HCT116 (cell line): ENCODE measurements around the gene SHISAL1. TPM values are rescaled to one million over a fixed set of nuclear protein-coding genes. Genes with fewer than 3 reads are reported as not detected.

Source experiments
- ATAC-seq: fragments of 200-7000 bp; cut with Tn5 transposase; 2 replicates; pipeline ENCODE4 v1.9.1; 2020; ENCODE audit warnings: mild to moderate bottlenecking, moderate library complexity
- BruUV-seq: library from RNA; stranded (reverse); fragments of 400-500 nt; replicated peaks from 2 replicates; lab custom pipeline; 2021; lab: Mats Ljungman, UMichigan
- CTCF ChIA-PET: fragments of 300-600 bp; sonication (Branson Sonifier 250); formaldehyde crosslinking; loops from one replicate; lab custom pipeline; 2021; ENCODE audit warnings: antibody characterized with exemption; lab: Charles Lee
- POLR2A ChIA-PET: fragments of 300-600, 350-600 bp; sonication (Branson Sonifier 250); formaldehyde crosslinking; loops from one replicate; lab custom pipeline; 2021; ENCODE audit warnings: antibody characterized with exemption; lab: Charles Lee
- RAD21 ChIA-PET, 2 experiments: fragments of 300-600 bp; sonication (Branson Sonifier 250); formaldehyde crosslinking; loops; one replicate each; lab custom pipeline; 2023; ENCODE audit warnings: low total read pairs in 2 of 2; ENCODE audit not compliant: uncharacterized antibody in 2 of 2, unreplicated experiment in 2 of 2, low non-redundant PET in 1 of 2; lab: Charles Lee
- DNase-seq: peaks from one replicate; pipeline ENCODE4 v3.0.0-alpha.2; 2010; ENCODE audit warnings: low read depth, low spot score
- H2AFZ ChIP-seq: fragments of 200-600 bp; shearing (Covaris generic), sonication (generic); 2 replicates; pipeline ENCODE4 v1.6.1; 2017; ENCODE audit warnings: low read depth, mixed run types, mixed read lengths, antibody characterized with exemption, low read length; ENCODE audit not compliant: poor library complexity, severe bottlenecking
- H3K27ac ChIP-seq: 2 replicates; pipeline ENCODE4 v1.5.1; 2012; ENCODE audit warnings: low read depth, low read length
- H3K27me3 ChIP-seq: fragments of 200-600 bp; sonication (generic); 2 replicates; pipeline ENCODE4 v1.6.1; 2016; ENCODE audit warnings: mixed run types, low read length, mixed read lengths; ENCODE audit not compliant: insufficient read depth
- H3K36me3 ChIP-seq, 2 experiments: fragments of 200-500 bp in 1 of 2; fragments of 200-600 bp in 1 of 2; sonication (Bioruptor generic) in 1 of 2; sonication (generic) in 1 of 2; 2 replicates each; pipeline versions ENCODE4 v1.5.1 to v1.6.1; 2014 to 2016; ENCODE audit warnings: low read length in 2 of 2, inconsistent platforms in 1 of 2, mixed read lengths in 1 of 2, mixed run types in 1 of 2; ENCODE audit not compliant: insufficient read depth in 2 of 2, control insufficient read depth in 1 of 2
- H3K4me1 ChIP-seq, 2 experiments: fragments of 200-600 bp in 1 of 2; sonication (generic) in 1 of 2; 2 replicates each; pipeline versions ENCODE4 v1.5.1 to v1.6.1; 2012 to 2017; ENCODE audit warnings: low read length in 2 of 2, inconsistent platforms in 1 of 2, mild to moderate bottlenecking in 1 of 2, mixed read lengths in 1 of 2, mixed run types in 1 of 2, moderate library complexity in 1 of 2; ENCODE audit not compliant: insufficient read depth in 2 of 2, control insufficient read depth in 1 of 2
- H3K4me2 ChIP-seq: fragments of 200-600 bp; sonication (generic); 2 replicates; pipeline ENCODE4 v1.6.1; 2017; ENCODE audit warnings: mixed run types, low read length, mixed read lengths
- H3K4me3 ChIP-seq, 2 experiments: fragments of 200-600 bp in 1 of 2; sonication (generic) in 1 of 2; replicated peaks in 1 of 2; 2 replicates each; pipeline ENCODE4 v1.5.1; 2011 to 2016; ENCODE audit warnings: low read length in 2 of 2, control low read depth in 1 of 2, low read depth in 1 of 2, mild to moderate bottlenecking in 1 of 2, mixed read lengths in 1 of 2, mixed run types in 1 of 2
- H3K79me2 ChIP-seq: fragments of 200-600 bp; sonication (generic); 2 replicates; pipeline ENCODE4 v1.6.1; 2017; ENCODE audit warnings: mild to moderate bottlenecking, mixed run types, low read length, moderate library complexity, mixed read lengths; ENCODE audit not compliant: insufficient read depth
- H3K9ac ChIP-seq: fragments of 200-600 bp; sonication (generic); 2 replicates; pipeline ENCODE4 v1.6.1; 2016; ENCODE audit warnings: low read length, mixed read lengths
- H3K9me2 ChIP-seq: fragments of 200-600 bp; sonication (generic), shearing (Covaris generic); 2 replicates; pipeline ENCODE4 v1.6.1; 2017; ENCODE audit warnings: mixed run types, mild to moderate bottlenecking, moderate library complexity; ENCODE audit not compliant: insufficient read depth
- H3K9me3 ChIP-seq, 2 experiments: fragments of 200-500 bp in 1 of 2; fragments of 200-600 bp in 1 of 2; sonication (Bioruptor generic) in 1 of 2; sonication (generic) in 1 of 2; 2 replicates each; pipeline ENCODE4 v1.6.1; 2014 to 2017; ENCODE audit warnings: low read length in 2 of 2, mixed read lengths in 2 of 2, inconsistent platforms in 1 of 2, low read depth in 1 of 2, mild to moderate bottlenecking in 1 of 2, mixed run types in 1 of 2, moderate library complexity in 1 of 2; ENCODE audit not compliant: control insufficient read depth in 1 of 2, insufficient read depth in 1 of 2
- H4K20me1 ChIP-seq: fragments of 200-600 bp; sonication (generic), shearing (Covaris generic); 2 replicates; pipeline ENCODE4 v1.6.1; 2017; ENCODE audit warnings: mixed run types, mild to moderate bottlenecking, moderate library complexity; ENCODE audit not compliant: insufficient read depth
- EGR1 ChIP-seq: IDR thresholded peaks from 2 replicates; pipeline ENCODE4 v1.6.1; 2012; ENCODE audit warnings: low read depth
- EZH2 ChIP-seq: fragments of 200-600 bp; sonication (generic); IDR thresholded peaks from 2 replicates; pipeline ENCODE4 v1.6.1; 2017; ENCODE audit warnings: antibody characterized with exemption, mixed run types
- EZH2phosphoT487 ChIP-seq: fragments of 200-600 bp; IDR thresholded peaks from 2 replicates; pipeline ENCODE4 v1.6.1; 2018; ENCODE audit warnings: antibody characterized with exemption, borderline replicate concordance
- POLR2A ChIP-seq: IDR thresholded peaks from 2 replicates; pipeline ENCODE4 v1.7.0; 2011; ENCODE audit warnings: borderline replicate concordance; ENCODE audit not compliant: insufficient read depth, insufficient read length; ENCODE audit errors: extremely low read depth
- POLR2AphosphoS5 ChIP-seq: IDR thresholded peaks from 2 replicates; pipeline ENCODE4 v1.6.1; 2011; ENCODE audit warnings: mild to moderate bottlenecking, low read depth, low read length, moderate library complexity
- SIN3A ChIP-seq: IDR thresholded peaks from 2 replicates; pipeline ENCODE4 v1.6.1; 2012; ENCODE audit warnings: low read depth
- SRF ChIP-seq: IDR thresholded peaks from 2 replicates; pipeline ENCODE4 v1.6.1; 2012; ENCODE audit warnings: low read depth
- TCF7L2 ChIP-seq: IDR thresholded peaks from 2 replicates; pipeline ENCODE4 v1.7.0; 2011; ENCODE audit warnings: borderline replicate concordance, inconsistent platforms; ENCODE audit not compliant: insufficient read depth, insufficient read length; ENCODE audit errors: extremely low read depth
- ZNF274 ChIP-seq: fragments of 200-500 bp; sonication (Bioruptor generic); IDR thresholded peaks from 2 replicates; pipeline ENCODE4 v1.6.1; 2014; ENCODE audit warnings: mild to moderate bottlenecking, low read depth, low read length, inconsistent platforms
- intact Hi-C: fragments of 100-400 bp; cut with micrococcal nuclease; formaldehyde crosslinking; loops from 2 replicates; pipeline ENCODE4 v1.10.0; 2022
- total RNA-seq: library from RNA; stranded (reverse); gene quantifications from one replicate; pipeline ENCODE4 v1.2.1, GENCODE V29; 2021; ENCODE audit not compliant: unreplicated experiment
- TF ChIP-seq, protein P1 (sequence below), 3 experiments: fragments of 200-600 bp in 1 of 3; sonication (generic) in 1 of 3; IDR thresholded peaks in 2 of 3; conservative IDR thresholded peaks in 1 of 3; 2 replicates each; pipeline ENCODE4 v1.5.1; 2012 to 2017; ENCODE audit warnings: low read depth in 2 of 3, low read length in 2 of 3, antibody characterized with exemption in 1 of 3, borderline replicate concordance in 1 of 3, control low read depth in 1 of 3, mild to moderate bottlenecking in 1 of 3, mixed read lengths in 1 of 3, mixed run types in 1 of 3, moderate library complexity in 1 of 3; ENCODE audit not compliant: insufficient read depth in 1 of 3
- TF ChIP-seq, protein P2 (sequence below): IDR thresholded peaks from 2 replicates; pipeline ENCODE4 v1.6.1; 2012

SHISAL1 gene
- total RNA-seq, 1 experiment from 2014 or later, result not detected

DNA sequence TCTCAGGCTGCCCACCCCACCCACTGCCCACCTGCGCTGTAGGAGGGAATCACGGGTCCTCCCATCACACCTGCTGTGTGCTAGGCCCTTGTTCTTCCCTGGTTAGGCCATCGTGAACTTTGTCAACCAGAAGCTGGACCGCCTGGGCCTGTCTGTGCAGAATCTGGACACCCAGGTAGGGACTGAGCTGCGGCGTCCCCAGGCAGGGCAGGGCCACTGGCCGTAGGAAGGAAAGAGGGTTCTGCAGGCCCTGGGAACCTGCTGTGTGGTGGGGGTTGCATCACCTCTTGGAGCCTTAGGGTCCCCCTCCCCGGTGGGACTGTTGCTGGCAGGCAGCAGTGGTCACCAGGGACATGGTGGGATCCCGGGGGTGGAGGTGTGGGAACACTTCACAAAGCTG lies 116.5 kb downstream of the SHISAL1 start:
- no TSS peak for BruUV-seq
- Histone ChIP-seq H2AFZ (no peak overlapping the region), H3K4me3 (no peak overlapping the region), H3K9me2 (no peaks in the 10 kb centered on the region), H4K20me1 (no peaks in the 10 kb centered on the region), H3K36me3 (no peaks in the 10 kb centered on the region), H3K4me2 (no peak overlapping the region), H3K9me3 (no peaks in the 10 kb centered on the region), H3K9ac (no peak overlapping the region), H3K4me1 (peaks cover 4 to 12% of the 10 kb centered on the region in 2 experiments; a peak in 3 of 4 replicates), H3K27ac (no peak overlapping the region), H3K27me3 (peaks cover 32% of the 10 kb centered on the region), H3K79me2 (no peaks in the 10 kb centered on the region)
- TF ChIP-seq SRF, result no peak
- TF ChIP-seq, protein P1, sequence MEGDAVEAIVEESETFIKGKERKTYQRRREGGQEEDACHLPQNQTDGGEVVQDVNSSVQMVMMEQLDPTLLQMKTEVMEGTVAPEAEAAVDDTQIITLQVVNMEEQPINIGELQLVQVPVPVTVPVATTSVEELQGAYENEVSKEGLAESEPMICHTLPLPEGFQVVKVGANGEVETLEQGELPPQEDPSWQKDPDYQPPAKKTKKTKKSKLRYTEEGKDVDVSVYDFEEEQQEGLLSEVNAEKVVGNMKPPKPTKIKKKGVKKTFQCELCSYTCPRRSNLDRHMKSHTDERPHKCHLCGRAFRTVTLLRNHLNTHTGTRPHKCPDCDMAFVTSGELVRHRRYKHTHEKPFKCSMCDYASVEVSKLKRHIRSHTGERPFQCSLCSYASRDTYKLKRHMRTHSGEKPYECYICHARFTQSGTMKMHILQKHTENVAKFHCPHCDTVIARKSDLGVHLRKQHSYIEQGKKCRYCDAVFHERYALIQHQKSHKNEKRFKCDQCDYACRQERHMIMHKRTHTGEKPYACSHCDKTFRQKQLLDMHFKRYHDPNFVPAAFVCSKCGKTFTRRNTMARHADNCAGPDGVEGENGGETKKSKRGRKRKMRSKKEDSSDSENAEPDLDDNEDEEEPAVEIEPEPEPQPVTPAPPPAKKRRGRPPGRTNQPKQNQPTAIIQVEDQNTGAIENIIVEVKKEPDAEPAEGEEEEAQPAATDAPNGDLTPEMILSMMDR (IDR thresholded peaks at IDR 0.05 in 2 of 3, conservative IDR thresholded peaks at IDR 0.05 in 1 of 3; ENCODE audit: borderline replicate concordance in 1 of 3, insufficient read depth in 1 of 3, low read depth in 2 of 3, low read length in 2 of 3), result no peak
- TF ChIP-seq POLR2AphosphoS5, result no peak
- TF ChIP-seq EZH2, result no peak
- TF ChIP-seq TCF7L2, result no peak
- no peak for TF ChIP-seq EGR1
- no peak for ATAC-seq
- POLR2A ChIA-PET, result no interaction called here
- no peak for DNase-seq
- intact Hi-C loops, result no loop called here
- RAD21 ChIA-PET, result no interaction called here
- CTCF ChIA-PET, result interaction anchor here (1.2 kb wide), 1 partner anchor 110 kb away, joined by 3 read pairs; no protein-coding TSS in a partner anchor

DNA sequence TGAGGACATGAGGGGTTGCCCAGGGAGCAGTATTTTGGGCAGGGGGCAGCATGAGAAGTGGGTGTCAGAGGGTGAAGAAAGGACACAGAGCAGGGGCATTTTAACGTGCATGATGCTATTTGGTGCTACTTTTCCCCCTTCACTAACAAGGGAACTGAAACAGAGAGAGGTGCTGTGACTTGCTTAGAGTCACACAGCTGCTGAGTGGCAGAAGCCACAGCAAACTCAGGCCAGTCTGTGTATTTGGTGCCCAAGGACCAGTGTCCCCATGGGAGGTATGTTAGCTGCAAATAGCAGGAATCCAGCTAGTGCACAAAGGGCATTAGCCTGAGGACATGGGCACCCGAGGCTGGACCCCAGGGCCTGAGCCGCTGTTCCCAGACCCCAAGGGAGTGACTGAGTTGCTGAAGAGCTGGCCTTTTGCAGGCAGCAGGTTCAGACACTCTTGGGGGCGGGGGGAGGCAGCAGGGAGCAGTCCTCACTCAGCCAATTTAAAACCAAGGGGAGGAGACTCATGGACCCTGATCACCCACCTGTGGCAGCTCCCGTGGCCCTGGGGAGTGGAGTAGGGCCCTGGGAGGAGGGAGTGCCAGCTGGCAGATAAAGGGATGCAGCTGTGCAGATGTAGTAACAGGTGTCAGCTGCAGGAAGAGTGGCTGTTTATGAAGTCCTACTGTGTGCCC lies 117.4 kb downstream of the SHISAL1 start:
- H3K9me2 ChIP-seq, result no peaks in the 10 kb centered on the region
- H3K9me3 ChIP-seq, result no peaks in the 10 kb centered on the region
- H4K20me1 ChIP-seq, result no peaks in the 10 kb centered on the region
- RAD21 ChIA-PET, result no interaction called here
- H2AFZ ChIP-seq, result no peak overlapping the region
- BruUV-seq, result no TSS peak
- no peaks in the 10 kb centered on the region for H3K36me3 ChIP-seq
- TF ChIP-seq SIN3A, result no peak
- no peak for TF ChIP-seq ZNF274
- TF ChIP-seq, protein P2, sequence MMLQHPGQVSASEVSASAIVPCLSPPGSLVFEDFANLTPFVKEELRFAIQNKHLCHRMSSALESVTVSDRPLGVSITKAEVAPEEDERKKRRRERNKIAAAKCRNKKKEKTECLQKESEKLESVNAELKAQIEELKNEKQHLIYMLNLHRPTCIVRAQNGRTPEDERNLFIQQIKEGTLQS, result no peak
- no peak for TF ChIP-seq EZH2phosphoT487
- no peak for TF ChIP-seq EZH2
- TF ChIP-seq POLR2A, result no peak
- ATAC-seq (no peak), DNase-seq (no peak)
- peaks cover 4 to 16% of the 10 kb centered on the region in 2 experiments; a peak in 3 of 4 replicates for H3K4me1 ChIP-seq
- no peaks in the 10 kb centered on the region for H3K79me2 ChIP-seq
- H3K4me2 ChIP-seq, result no peak overlapping the region
- peaks cover 32% of the 10 kb centered on the region for H3K27me3 ChIP-seq
- H3K9ac ChIP-seq, result no peak overlapping the region
- H3K27ac ChIP-seq, result no peak overlapping the region
- H3K4me3 ChIP-seq, result no peak overlapping the region
- POLR2A ChIA-PET, result no interaction called here
- CTCF ChIA-PET, result interaction anchor here (1.2 kb wide), 1 partner anchor 109 kb away, joined by 3 read pairs; no protein-coding TSS in a partner anchor
- intact Hi-C loops, result no loop called here
